GM12891 (cell line): ENCODE data around the gene NTNG1.

Experiments
- PAX5 ChIP-seq: IDR thresholded peaks from 2 replicates; pipeline ENCODE4 v1.6.1; 2011; ENCODE audit warnings: low read length, moderate library complexity, mild to moderate bottlenecking; ENCODE audit not compliant: insufficient read depth, severe bottlenecking
- POLR2A ChIP-seq: IDR thresholded peaks from 2 replicates; pipeline ENCODE4 v1.6.1; 2011; ENCODE audit warnings: low read depth, low read length, control low read depth
- POLR2AphosphoS5 ChIP-seq: IDR thresholded peaks from 2 replicates; pipeline ENCODE4 v1.6.1; 2011; ENCODE audit warnings: low read depth, low read length, control low read depth
- POU2F2 ChIP-seq: IDR thresholded peaks from 2 replicates; pipeline ENCODE4 v1.6.1; 2011; ENCODE audit warnings: low read depth, mild to moderate bottlenecking, control low read depth, low read length, moderate library complexity
- SPI1 ChIP-seq: IDR thresholded peaks from 2 replicates; pipeline ENCODE4 v1.6.1; 2011; ENCODE audit warnings: low read depth, low read length, control low read depth
- TAF1 ChIP-seq: IDR thresholded peaks from 2 replicates; pipeline ENCODE4 v1.6.1; 2011; ENCODE audit warnings: low read depth, low read length, control low read depth

GRCh38 chr1:107514841-107515240 is 374.0 kb downstream of the NTNG1 start:
- no peak for TF ChIP-seq TAF1
- no peak for TF ChIP-seq POLR2AphosphoS5
- no peak for TF ChIP-seq POLR2A
- TF ChIP-seq SPI1 = no peak
- no peak for TF ChIP-seq PAX5
- no peak for TF ChIP-seq POU2F2
